HEK293 (cell line): ENCODE measurements around the gene PFKFB1.

Experiments
- CTCF ChIA-PET: fragments of 350-600 bp; formaldehyde crosslinking; extraction: SDS; loops from one replicate; lab custom pipeline; 2021; ENCODE audit warnings: antibody characterized with exemption; lab: Yijun Ruan, JAX
- POLR2A ChIA-PET: fragments of 300-600 bp; formaldehyde crosslinking; extraction: SDS; loops from one replicate; lab custom pipeline; 2020; ENCODE audit warnings: antibody characterized with exemption, inconsistent platforms; lab: Yijun Ruan, JAX
- H3K27ac ChIP-seq: fragments of 200-500 bp; sonication (Bioruptor generic); 2 replicates; pipeline ENCODE4 v1.5.1; 2014; ENCODE audit warnings: low read depth, low read length, control low read depth, inconsistent platforms; ENCODE audit errors: extremely low read depth
- H3K36me3 ChIP-seq, 2 experiments: fragments of 200-500 bp in 1 of 2; sonication (Bioruptor generic) in 1 of 2; 1 replicate in 1 of 2; 2 replicates in 1 of 2; pipeline ENCODE4 v1.5.1; 2014 to 2017; ENCODE audit warnings: inconsistent platforms in 2 of 2, low read length in 2 of 2; ENCODE audit not compliant: control insufficient read depth in 2 of 2, insufficient read depth in 1 of 2
- H3K4me1 ChIP-seq: fragments of 200-500 bp; sonication (Bioruptor generic); 2 replicates; pipeline ENCODE4 v1.5.1; 2014; ENCODE audit warnings: mild to moderate bottlenecking, low read length, inconsistent platforms; ENCODE audit not compliant: control insufficient read depth, insufficient read depth
- H3K4me3 ChIP-seq: 2 replicates; pipeline ENCODE4 v1.5.1; 2011; ENCODE audit warnings: low read depth, mild to moderate bottlenecking, control low read depth, low read length, moderate library complexity
- H3K9me3 ChIP-seq: fragments of 200-500 bp; sonication (Bioruptor generic); 2 replicates; pipeline ENCODE4 v1.5.1; 2014; ENCODE audit warnings: low read depth, low read length, inconsistent platforms; ENCODE audit not compliant: control insufficient read depth, insufficient read depth
- REPIN1 ChIP-seq: fragments of 450-650 bp; formaldehyde crosslinking; IDR thresholded peaks from 2 replicates; pipeline ENCODE4 v1.5.1; 2017; ENCODE audit warnings: missing biosample characterization, missing genetic modification characterization, low read depth
- SCRT1 ChIP-seq: fragments of 450-650 bp; formaldehyde crosslinking; IDR thresholded peaks from 2 replicates; pipeline ENCODE4 v1.5.1; 2016; ENCODE audit warnings: missing biosample characterization, missing genetic modification characterization, borderline replicate concordance
- SP2 ChIP-seq: fragments of 450-650 bp; formaldehyde crosslinking; IDR thresholded peaks from 2 replicates; pipeline ENCODE4 v1.5.1; 2016; ENCODE audit warnings: missing biosample characterization, missing genetic modification characterization
- TRIM28 ChIP-seq: IDR thresholded peaks from 2 replicates; pipeline ENCODE4 v1.6.1; 2011; ENCODE audit warnings: low read length, control low read depth, borderline replicate concordance
- ZFHX2 ChIP-seq: fragments of 450-650 bp; formaldehyde crosslinking; conservative IDR thresholded peaks from 2 replicates; pipeline ENCODE4 v1.5.1; 2016; ENCODE audit warnings: missing biosample characterization, missing genetic modification characterization
- ZNF138 ChIP-seq: fragments of 450-650 bp; formaldehyde crosslinking; IDR thresholded peaks from 2 replicates; pipeline ENCODE4 v1.5.1; 2016; ENCODE audit warnings: missing biosample characterization, missing genetic modification characterization, borderline replicate concordance
- ZNF19 ChIP-seq: fragments of 450-650 bp; formaldehyde crosslinking; IDR thresholded peaks from 2 replicates; pipeline ENCODE4; 2016; ENCODE audit warnings: missing biosample characterization, missing genetic modification characterization, low read depth
- ZNF214 ChIP-seq: fragments of 450-650 bp; formaldehyde crosslinking; IDR thresholded peaks from 2 replicates; pipeline ENCODE4 v1.5.1; 2017; ENCODE audit warnings: missing biosample characterization, mild to moderate bottlenecking, missing genetic modification characterization, borderline replicate concordance
- ZNF311 ChIP-seq: fragments of 450-650 bp; formaldehyde crosslinking; IDR thresholded peaks from 2 replicates; pipeline ENCODE4 v1.5.1; 2017; ENCODE audit warnings: missing biosample characterization, missing genetic modification characterization, borderline replicate concordance
- ZNF335 ChIP-seq: fragments of 450-650 bp; formaldehyde crosslinking; conservative IDR thresholded peaks from 2 replicates; pipeline ENCODE4 v1.5.1; 2016; ENCODE audit warnings: missing biosample characterization, missing genetic modification characterization
- ZNF341 ChIP-seq: fragments of 450-650 bp; formaldehyde crosslinking; IDR thresholded peaks from 2 replicates; pipeline ENCODE4; 2016; ENCODE audit warnings: low read depth, missing biosample characterization, missing genetic modification characterization
- ZNF366 ChIP-seq: fragments of 450-650 bp; formaldehyde crosslinking; conservative IDR thresholded peaks from 2 replicates; pipeline ENCODE4 v1.5.1; 2016; ENCODE audit warnings: missing biosample characterization, missing genetic modification characterization
- ZNF544 ChIP-seq: fragments of 450-650 bp; formaldehyde crosslinking; IDR thresholded peaks from 2 replicates; pipeline ENCODE4 v1.5.0; 2017; ENCODE audit warnings: missing biosample characterization, missing genetic modification characterization
- ZNF792 ChIP-seq: fragments of 450-650 bp; formaldehyde crosslinking; IDR thresholded peaks from 2 replicates; pipeline ENCODE4 v1.5.1; 2016; ENCODE audit warnings: missing biosample characterization, missing genetic modification characterization
- ZXDB ChIP-seq: fragments of 450-650 bp; formaldehyde crosslinking; IDR thresholded peaks from 2 replicates; pipeline ENCODE4 v1.5.1; 2016; ENCODE audit warnings: missing biosample characterization, missing genetic modification characterization
- TF ChIP-seq, protein P1 (sequence below): fragments of 450-650 bp; IDR thresholded peaks from 2 replicates; pipeline ENCODE4 v1.5.1; 2018; ENCODE audit warnings: missing biosample characterization, mild to moderate bottlenecking, missing genetic modification characterization
- TF ChIP-seq, protein P2 (sequence below): fragments of 450-650 bp; formaldehyde crosslinking; conservative IDR thresholded peaks from 2 replicates; pipeline ENCODE4 v1.5.1; 2016; ENCODE audit warnings: low read depth, missing biosample characterization, missing genetic modification characterization
- TF ChIP-seq, protein P3 (sequence below): fragments of 450-650 bp; formaldehyde crosslinking; IDR thresholded peaks from 2 replicates; pipeline ENCODE4 v1.5.1; 2017; ENCODE audit warnings: missing biosample characterization, missing genetic modification characterization
- TF ChIP-seq, protein P4 (sequence below): fragments of 450-650 bp; formaldehyde crosslinking; conservative IDR thresholded peaks from 2 replicates; pipeline ENCODE4 v1.5.1; 2016; ENCODE audit warnings: low read depth, missing biosample characterization, missing genetic modification characterization
- TF ChIP-seq, protein P5 (sequence below): fragments of 450-650 bp; formaldehyde crosslinking; IDR thresholded peaks from 2 replicates; pipeline ENCODE4 v1.5.1; 2016; ENCODE audit warnings: missing biosample characterization, missing genetic modification characterization

The PFKFB1 gene

DNA sequence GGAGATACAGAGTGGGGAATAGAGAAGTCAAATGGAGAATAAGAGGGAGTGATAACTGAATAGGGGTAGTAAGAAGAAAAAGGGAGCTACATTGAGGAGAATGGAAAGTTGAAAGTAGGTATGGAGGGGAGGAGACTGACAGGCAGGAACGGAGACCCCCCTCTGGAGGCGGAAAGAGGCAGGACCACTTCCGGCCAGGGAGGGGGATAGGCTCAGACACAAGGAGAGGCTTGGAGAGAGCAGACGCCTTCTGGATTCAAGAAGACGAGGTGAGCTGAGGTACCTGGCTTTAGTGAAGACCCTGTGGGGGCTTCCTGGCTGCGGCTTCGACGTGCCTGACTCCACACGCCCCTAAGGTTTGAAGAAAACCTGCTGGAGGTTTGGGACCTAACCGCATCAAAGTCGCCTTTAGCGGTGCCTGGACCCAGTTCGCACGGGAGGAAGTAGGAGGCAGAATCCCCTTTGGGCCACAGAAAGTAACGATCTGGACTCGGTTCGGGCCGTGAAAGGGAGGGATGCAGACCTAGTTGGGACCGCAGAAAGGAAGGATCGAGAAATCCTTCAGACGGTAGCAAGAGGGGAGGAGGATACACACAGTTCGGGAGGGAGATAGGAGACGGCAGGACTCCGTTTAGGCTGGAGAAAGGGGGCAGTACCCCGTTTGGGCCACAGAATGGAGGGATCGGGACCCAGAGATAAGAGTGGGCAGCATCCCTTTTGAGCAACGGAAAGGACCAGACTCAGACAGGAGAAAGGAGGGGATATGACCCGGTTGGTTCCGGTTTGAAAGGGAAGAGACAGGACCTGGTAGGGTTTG, 73.2 kb downstream of the PFKFB1 start, which contains the start of gene TRO:
TSS of gene TRO (plus strand) at position 215 of the 817 bp plus-strand sequence. CDS start 1,423 bp downstream, outside the sequence.
- H3K4me1 ChIP-seq = no peaks in the 10 kb centered on the region
- no peaks in the 10 kb centered on the region for H3K9me3 ChIP-seq
- no peak within 1 kb of the TSS for H3K27ac ChIP-seq
- ChIA-PET POLR2A (interaction anchor here (1.0 kb wide), 1 partner anchor 79 kb away, joined by 4 read pairs; the partner anchor contains the start of gene APEX2), CTCF (interaction anchor here (0.5 kb wide), 1 partner anchor 234 kb away, joined by 3 read pairs; no protein-coding TSS in a partner anchor)
- H3K36me3 ChIP-seq = peaks cover 0 to 39% of the 10 kb centered on the region in 2 experiments; a peak in 1 of 3 replicates
- H3K4me3 ChIP-seq = peak within 1 kb of the TSS; percentile 52
- no peak for TF ChIP-seq REPIN1 (tag by site-specific recombination)
- TF ChIP-seq ZNF544 (tag by site-specific recombination) = no peak
- 0 out of 2 replicates have a peak, but pooled peaks have one; percentile 24 for TF ChIP-seq ZFHX2 (tag by site-specific recombination)
- no peak for TF ChIP-seq ZNF792 (tag by site-specific recombination)
- no peak for TF ChIP-seq ZNF311
- TF ChIP-seq, protein P1, sequence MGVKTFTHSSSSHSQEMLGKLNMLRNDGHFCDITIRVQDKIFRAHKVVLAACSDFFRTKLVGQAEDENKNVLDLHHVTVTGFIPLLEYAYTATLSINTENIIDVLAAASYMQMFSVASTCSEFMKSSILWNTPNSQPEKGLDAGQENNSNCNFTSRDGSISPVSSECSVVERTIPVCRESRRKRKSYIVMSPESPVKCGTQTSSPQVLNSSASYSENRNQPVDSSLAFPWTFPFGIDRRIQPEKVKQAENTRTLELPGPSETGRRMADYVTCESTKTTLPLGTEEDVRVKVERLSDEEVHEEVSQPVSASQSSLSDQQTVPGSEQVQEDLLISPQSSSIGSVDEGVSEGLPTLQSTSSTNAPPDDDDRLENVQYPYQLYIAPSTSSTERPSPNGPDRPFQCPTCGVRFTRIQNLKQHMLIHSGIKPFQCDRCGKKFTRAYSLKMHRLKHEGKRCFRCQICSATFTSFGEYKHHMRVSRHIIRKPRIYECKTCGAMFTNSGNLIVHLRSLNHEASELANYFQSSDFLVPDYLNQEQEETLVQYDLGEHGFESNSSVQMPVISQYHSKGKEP = no peak
- peak; percentile 90 for TF ChIP-seq ZNF335 (tag by site-specific recombination)
- peak; percentile 24; the same call in 1 of the 2 replicates for TF ChIP-seq ZNF341 (tag by site-specific recombination)
- TF ChIP-seq, protein P2, sequence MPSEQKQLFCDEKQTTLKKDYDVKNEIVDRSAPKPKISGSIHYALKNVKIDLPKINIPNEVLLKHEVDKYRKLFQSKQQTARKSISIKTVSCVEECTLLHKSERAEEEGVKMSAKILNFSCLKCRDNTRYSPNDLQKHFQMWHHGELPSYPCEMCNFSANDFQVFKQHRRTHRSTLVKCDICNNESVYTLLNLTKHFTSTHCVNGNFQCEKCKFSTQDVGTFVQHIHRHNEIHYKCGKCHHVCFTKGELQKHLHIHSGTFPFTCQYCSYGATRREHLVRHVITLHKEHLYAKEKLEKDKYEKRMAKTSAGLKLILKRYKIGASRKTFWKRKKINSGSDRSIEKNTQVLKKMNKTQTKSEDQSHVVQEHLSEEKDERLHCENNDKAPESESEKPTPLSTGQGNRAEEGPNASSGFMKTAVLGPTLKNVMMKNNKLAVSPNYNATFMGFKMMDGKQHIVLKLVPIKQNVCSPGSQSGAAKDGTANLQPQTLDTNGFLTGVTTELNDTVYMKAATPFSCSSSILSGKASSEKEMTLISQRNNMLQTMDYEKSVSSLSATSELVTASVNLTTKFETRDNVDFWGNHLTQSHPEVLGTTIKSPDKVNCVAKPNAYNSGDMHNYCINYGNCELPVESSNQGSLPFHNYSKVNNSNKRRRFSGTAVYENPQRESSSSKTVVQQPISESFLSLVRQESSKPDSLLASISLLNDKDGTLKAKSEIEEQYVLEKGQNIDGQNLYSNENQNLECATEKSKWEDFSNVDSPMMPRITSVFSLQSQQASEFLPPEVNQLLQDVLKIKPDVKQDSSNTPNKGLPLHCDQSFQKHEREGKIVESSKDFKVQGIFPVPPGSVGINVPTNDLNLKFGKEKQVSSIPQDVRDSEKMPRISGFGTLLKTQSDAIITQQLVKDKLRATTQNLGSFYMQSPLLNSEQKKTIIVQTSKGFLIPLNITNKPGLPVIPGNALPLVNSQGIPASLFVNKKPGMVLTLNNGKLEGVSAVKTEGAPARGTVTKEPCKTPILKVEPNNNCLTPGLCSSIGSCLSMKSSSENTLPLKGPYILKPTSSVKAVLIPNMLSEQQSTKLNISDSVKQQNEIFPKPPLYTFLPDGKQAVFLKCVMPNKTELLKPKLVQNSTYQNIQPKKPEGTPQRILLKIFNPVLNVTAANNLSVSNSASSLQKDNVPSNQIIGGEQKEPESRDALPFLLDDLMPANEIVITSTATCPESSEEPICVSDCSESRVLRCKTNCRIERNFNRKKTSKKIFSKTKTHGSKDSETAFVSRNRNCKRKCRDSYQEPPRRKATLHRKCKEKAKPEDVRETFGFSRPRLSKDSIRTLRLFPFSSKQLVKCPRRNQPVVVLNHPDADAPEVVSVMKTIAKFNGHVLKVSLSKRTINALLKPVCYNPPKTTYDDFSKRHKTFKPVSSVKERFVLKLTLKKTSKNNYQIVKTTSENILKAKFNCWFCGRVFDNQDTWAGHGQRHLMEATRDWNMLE (tag by site-specific recombination) = peak; percentile 85
- 0 out of 2 replicates have a peak, but pooled peaks have one; percentile 39 for TF ChIP-seq ZNF366 (tag by site-specific recombination)
- TF ChIP-seq, protein P3, sequence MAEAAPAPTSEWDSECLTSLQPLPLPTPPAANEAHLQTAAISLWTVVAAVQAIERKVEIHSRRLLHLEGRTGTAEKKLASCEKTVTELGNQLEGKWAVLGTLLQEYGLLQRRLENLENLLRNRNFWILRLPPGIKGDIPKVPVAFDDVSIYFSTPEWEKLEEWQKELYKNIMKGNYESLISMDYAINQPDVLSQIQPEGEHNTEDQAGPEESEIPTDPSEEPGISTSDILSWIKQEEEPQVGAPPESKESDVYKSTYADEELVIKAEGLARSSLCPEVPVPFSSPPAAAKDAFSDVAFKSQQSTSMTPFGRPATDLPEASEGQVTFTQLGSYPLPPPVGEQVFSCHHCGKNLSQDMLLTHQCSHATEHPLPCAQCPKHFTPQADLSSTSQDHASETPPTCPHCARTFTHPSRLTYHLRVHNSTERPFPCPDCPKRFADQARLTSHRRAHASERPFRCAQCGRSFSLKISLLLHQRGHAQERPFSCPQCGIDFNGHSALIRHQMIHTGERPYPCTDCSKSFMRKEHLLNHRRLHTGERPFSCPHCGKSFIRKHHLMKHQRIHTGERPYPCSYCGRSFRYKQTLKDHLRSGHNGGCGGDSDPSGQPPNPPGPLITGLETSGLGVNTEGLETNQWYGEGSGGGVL = peak; percentile 37
- no peak for TF ChIP-seq ZNF214
- TF ChIP-seq, protein P4, sequence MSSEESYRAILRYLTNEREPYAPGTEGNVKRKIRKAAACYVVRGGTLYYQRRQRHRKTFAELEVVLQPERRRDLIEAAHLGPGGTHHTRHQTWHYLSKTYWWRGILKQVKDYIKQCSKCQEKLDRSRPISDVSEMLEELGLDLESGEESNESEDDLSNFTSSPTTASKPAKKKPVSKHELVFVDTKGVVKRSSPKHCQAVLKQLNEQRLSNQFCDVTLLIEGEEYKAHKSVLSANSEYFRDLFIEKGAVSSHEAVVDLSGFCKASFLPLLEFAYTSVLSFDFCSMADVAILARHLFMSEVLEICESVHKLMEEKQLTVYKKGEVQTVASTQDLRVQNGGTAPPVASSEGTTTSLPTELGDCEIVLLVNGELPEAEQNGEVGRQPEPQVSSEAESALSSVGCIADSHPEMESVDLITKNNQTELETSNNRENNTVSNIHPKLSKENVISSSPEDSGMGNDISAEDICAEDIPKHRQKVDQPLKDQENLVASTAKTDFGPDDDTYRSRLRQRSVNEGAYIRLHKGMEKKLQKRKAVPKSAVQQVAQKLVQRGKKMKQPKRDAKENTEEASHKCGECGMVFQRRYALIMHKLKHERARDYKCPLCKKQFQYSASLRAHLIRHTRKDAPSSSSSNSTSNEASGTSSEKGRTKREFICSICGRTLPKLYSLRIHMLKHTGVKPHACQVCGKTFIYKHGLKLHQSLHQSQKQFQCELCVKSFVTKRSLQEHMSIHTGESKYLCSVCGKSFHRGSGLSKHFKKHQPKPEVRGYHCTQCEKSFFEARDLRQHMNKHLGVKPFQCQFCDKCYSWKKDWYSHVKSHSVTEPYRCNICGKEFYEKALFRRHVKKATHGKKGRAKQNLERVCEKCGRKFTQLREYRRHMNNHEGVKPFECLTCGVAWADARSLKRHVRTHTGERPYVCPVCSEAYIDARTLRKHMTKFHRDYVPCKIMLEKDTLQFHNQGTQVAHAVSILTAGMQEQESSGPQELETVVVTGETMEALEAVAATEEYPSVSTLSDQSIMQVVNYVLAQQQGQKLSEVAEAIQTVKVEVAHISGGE (tag by site-specific recombination) = peak; percentile 74
- TF ChIP-seq ZXDB (tag by site-specific recombination) = no peak
- no peak for TF ChIP-seq ZNF138 (tag by site-specific recombination)
- no peak for TF ChIP-seq SP2 (tag by site-specific recombination)
- no peak for TF ChIP-seq SCRT1
- no peak for TF ChIP-seq TRIM28
- no peak for TF ChIP-seq ZNF19 (tag by site-specific recombination)
- TF ChIP-seq, protein P5, sequence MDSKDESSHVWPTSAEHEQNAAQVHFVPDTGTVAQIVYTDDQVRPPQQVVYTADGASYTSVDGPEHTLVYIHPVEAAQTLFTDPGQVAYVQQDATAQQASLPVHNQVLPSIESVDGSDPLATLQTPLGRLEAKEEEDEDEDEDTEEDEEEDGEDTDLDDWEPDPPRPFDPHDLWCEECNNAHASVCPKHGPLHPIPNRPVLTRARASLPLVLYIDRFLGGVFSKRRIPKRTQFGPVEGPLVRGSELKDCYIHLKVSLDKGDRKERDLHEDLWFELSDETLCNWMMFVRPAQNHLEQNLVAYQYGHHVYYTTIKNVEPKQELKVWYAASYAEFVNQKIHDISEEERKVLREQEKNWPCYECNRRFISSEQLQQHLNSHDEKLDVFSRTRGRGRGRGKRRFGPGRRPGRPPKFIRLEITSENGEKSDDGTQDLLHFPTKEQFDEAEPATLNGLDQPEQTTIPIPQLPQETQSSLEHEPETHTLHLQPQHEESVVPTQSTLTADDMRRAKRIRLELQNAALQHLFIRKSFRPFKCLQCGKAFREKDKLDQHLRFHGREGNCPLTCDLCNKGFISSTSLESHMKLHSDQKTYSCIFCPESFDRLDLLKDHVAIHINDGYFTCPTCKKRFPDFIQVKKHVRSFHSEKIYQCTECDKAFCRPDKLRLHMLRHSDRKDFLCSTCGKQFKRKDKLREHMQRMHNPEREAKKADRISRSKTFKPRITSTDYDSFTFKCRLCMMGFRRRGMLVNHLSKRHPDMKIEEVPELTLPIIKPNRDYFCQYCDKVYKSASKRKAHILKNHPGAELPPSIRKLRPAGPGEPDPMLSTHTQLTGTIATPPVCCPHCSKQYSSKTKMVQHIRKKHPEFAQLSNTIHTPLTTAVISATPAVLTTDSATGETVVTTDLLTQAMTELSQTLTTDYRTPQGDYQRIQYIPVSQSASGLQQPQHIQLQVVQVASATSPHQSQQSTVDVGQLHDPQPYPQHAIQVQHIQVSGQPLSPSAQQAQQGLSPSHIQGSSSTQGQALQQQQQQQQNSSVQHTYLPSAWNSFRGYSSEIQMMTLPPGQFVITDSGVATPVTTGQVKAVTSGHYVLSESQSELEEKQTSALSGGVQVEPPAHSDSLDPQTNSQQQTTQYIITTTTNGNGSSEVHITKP (tag by site-specific recombination) = peak; percentile 78
